GM12878 (cell line): Measurements from ENCODE around the gene FJX1. TPM values are rescaled to one million over a fixed set of nuclear protein-coding genes. Genes with fewer than 3 reads are reported as not detected.
"Not testable (repeated sequence)": the region's sequence is repeated elsewhere in the genome, so short reads cannot be mapped to it uniquely, and the experiment has no call there.

Experiments used
- ATAC-seq: fragments of 200-7000 bp; cut with Tn5 transposase; 3 replicates; pipeline ENCODE4 v1.9.1; 2020; ENCODE audit warnings: mild to moderate bottlenecking, moderate library complexity
- BruUV-seq: library from RNA; stranded (reverse); fragments of 400-500 nt; replicated peaks from 2 replicates; lab custom pipeline; 2021; lab: Mats Ljungman, UMichigan
- CTCF ChIA-PET: fragments of 300-600 bp; sonication (Branson Sonifier 250); formaldehyde crosslinking; extraction: SDS; loops from one replicate; lab custom pipeline; 2021; ENCODE audit warnings: inconsistent platforms; lab: Yijun Ruan, JAX
- POLR2A ChIA-PET: fragments of 350-600 bp; formaldehyde crosslinking; extraction: SDS; loops from one replicate; lab custom pipeline; 2021; ENCODE audit warnings: inconsistent platforms; lab: Charles Lee
- RAD21 ChIA-PET: fragments of 300-600 bp; sonication (Branson Sonifier 250); formaldehyde crosslinking; loops from one replicate; lab custom pipeline; 2023; ENCODE audit warnings: antibody characterized with exemption; ENCODE audit not compliant: unreplicated experiment; lab: Charles Lee
- SMC1A ChIA-PET: fragments of 300-600 bp; sonication (Branson Sonifier 250); formaldehyde crosslinking; loops from one replicate; lab custom pipeline; 2023; ENCODE audit not compliant: unreplicated experiment, uncharacterized antibody; lab: Charles Lee
- DNase-seq: peaks from one replicate; pipeline ENCODE4 v3.0.0-alpha.2; 2011; ENCODE audit warnings: low read depth, low spot score
- FAIRE-seq: peaks from 3 replicates; lab custom pipeline; 2011; peaks lifted over from hg19 to GRCh38; lab: Jason Lieb, UNC
- H2AFZ ChIP-seq: 2 replicates; pipeline ENCODE4 v1.6.0; 2011; ENCODE audit warnings: low read depth, low read length, control low read depth; ENCODE audit not compliant: control insufficient read depth
- H3K27ac ChIP-seq: 2 replicates; pipeline ENCODE4 v1.5.1; 2011; ENCODE audit warnings: control low read depth; ENCODE audit not compliant: control insufficient read depth, insufficient read depth
- H3K27me3 ChIP-seq, 2 experiments: replicated peaks in 1 of 2; 2 replicates each; pipeline versions ENCODE4 v1.6.0 to v1.6.1; 2011; ENCODE audit warnings: low read length in 1 of 2; ENCODE audit not compliant: control insufficient read depth in 2 of 2, insufficient read depth in 2 of 2
- H3K36me3 ChIP-seq, 2 experiments: 2 replicates each; pipeline ENCODE4 v1.5.1; 2011; ENCODE audit warnings: low read length in 1 of 2; ENCODE audit not compliant: control insufficient read depth in 2 of 2, insufficient read depth in 2 of 2
- H3K4me1 ChIP-seq: 2 replicates; pipeline ENCODE4 v1.6.1; 2011; ENCODE audit warnings: mild to moderate bottlenecking, low read length, moderate library complexity, mixed read lengths; ENCODE audit not compliant: control insufficient read depth, insufficient read depth
- H3K4me2 ChIP-seq: 2 replicates; pipeline ENCODE4 v1.6.0; 2011; ENCODE audit warnings: control low read depth; ENCODE audit not compliant: control insufficient read depth, insufficient read depth
- H3K4me3 ChIP-seq: fragments of 200-600 bp; sonication (generic); 2 replicates; pipeline ENCODE4 v1.5.1; 2016
- H3K79me2 ChIP-seq: 2 replicates; pipeline ENCODE4 v1.6.0; 2011; ENCODE audit warnings: low read length; ENCODE audit not compliant: control insufficient read depth, insufficient read depth
- H3K9ac ChIP-seq: 2 replicates; pipeline ENCODE4 v1.8.0; 2011; ENCODE audit warnings: low read length, control low read depth, mixed read lengths; ENCODE audit not compliant: control insufficient read depth, insufficient read depth
- H3K9me3 ChIP-seq: replicated peaks from 3 replicates; pipeline ENCODE4 v1.5.1; 2011; ENCODE audit warnings: mild to moderate bottlenecking, low read length; ENCODE audit not compliant: control insufficient read depth, insufficient read depth
- H4K20me1 ChIP-seq: 2 replicates; pipeline ENCODE4 v1.6.0; 2011; ENCODE audit not compliant: control insufficient read depth, insufficient read depth
- CEBPB ChIP-seq, 2 experiments: fragments of 150-350 bp in 1 of 2; IDR thresholded peaks; 2 replicates each; pipeline ENCODE4 v1.6.1; 2012 to 2014; ENCODE audit warnings: low read depth in 2 of 2, low read length in 2 of 2, borderline replicate concordance in 1 of 2, inconsistent platforms in 1 of 2
- TCF7 ChIP-seq: IDR thresholded peaks from 2 replicates; pipeline ENCODE4 v1.6.1; 2014; ENCODE audit warnings: antibody characterized with exemption, borderline replicate concordance
- YBX1 ChIP-seq: fragments of 450-650 bp; IDR thresholded peaks from 2 replicates; pipeline ENCODE4 v1.6.1; 2016; ENCODE audit warnings: antibody characterized with exemption
- WGBS: methylation state at CpG from one replicate; pipeline ENCODE4 v1.1.6; 2016; ENCODE audit warnings: low lambda C conversion rate; ENCODE audit not compliant: insufficient replicate concordance, insufficient coverage; ENCODE audit errors: missing lambda C conversion rate; 5-methylcytosine and 5-hydroxymethylcytosine counted together
- in situ Hi-C: fragments of 300-500 bp; cut with MboI; formaldehyde crosslinking; loops from 9 replicates; pipeline ENCODE4 v1.14.3; 2018; ENCODE audit warnings: mixed read lengths
- intact Hi-C: fragments of 100-400 bp; cut with micrococcal nuclease; formaldehyde crosslinking; loops from one replicate; pipeline ENCODE4 v1.14.2; 2022; ENCODE audit not compliant: unreplicated experiment
- polyA plus RNA-seq, 11 experiments: library from polyadenylated mRNA; depleted of rRNA in 4 of 11; unstranded in 6 of 11; stranded (reverse) in 5 of 11; fragments of >200 nt; fragmentation: Nextera tagmentation in 4 of 11; fragmentation: Illumina TruSeq in 1 of 11; extraction: Ambion mirVana in 4 of 11; extraction: Trizol in 1 of 11; gene quantifications; 1 replicate in 1 of 11; 2 replicates in 10 of 11; pipeline versions ENCODE4 v1.2.1 to v1.2.3, GENCODE V29; 2011 to 2016; ENCODE audit warnings: inconsistent platforms in 2 of 11, missing spikeins in 2 of 11, low read depth in 1 of 11
- total RNA-seq, 4 experiments: library from RNA; depleted of rRNA in 3 of 4; stranded (reverse); fragments of >200 nt in 3 of 4; fragmentation: Illumina TruSeq in 1 of 4; extraction: Trizol in 1 of 4; gene quantifications; 2 replicates each; pipeline versions ENCODE4 v1.2.1 to v1.2.3, GENCODE V29; 2013 to 2021
- TF ChIP-seq, protein P1 (sequence below): IDR thresholded peaks from 2 replicates; pipeline ENCODE4 v1.6.1; 2011; ENCODE audit warnings: mild to moderate bottlenecking, low read depth, low read length, moderate library complexity; ENCODE audit not compliant: insufficient replicate concordance

FJX1 gene
- total and polyA plus RNA-seq, 10 of the 15 experiments (the other 5 are each of a cell fraction or from before 2014, with no cell fraction given) = 1.7 to 26.1 (median 10.0) TPM

DNA sequence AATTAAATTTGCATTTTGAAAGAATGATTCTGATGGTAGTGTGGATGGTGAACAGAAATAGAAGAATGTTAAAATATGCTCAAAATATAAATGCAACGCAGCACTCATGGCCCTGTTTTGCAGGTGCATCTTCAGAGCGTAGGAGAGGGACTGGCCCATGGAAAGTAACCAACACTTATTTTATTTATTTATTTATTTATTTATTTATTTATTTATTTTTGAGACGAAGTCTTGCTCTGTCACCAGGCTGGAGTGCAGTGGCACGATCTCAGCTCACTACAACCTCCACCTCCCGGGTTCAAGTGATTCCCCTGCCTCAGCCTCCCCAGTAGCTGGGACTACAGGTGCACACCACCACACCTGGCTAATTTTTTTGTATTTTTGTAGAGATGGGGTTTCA lies 34.5 kb downstream of the FJX1 start:
- H3K27ac ChIP-seq, H4K20me1 ChIP-seq, H3K9me3 ChIP-seq, H3K36me3 ChIP-seq, DNase-seq, RAD21 ChIA-PET, H3K4me2 ChIP-seq, H3K4me1 ChIP-seq, H3K27me3 ChIP-seq, CTCF ChIA-PET, FAIRE-seq, H3K79me2 ChIP-seq, SMC1A ChIA-PET, H2AFZ ChIP-seq, BruUV-seq, in situ Hi-C loops, POLR2A ChIA-PET, H3K4me3 ChIP-seq, H3K9ac ChIP-seq, intact Hi-C loops, ATAC-seq: not testable (repeated sequence)
- WGBS = 23% methylated on average over 5 of the region's 5 CpGs

DNA sequence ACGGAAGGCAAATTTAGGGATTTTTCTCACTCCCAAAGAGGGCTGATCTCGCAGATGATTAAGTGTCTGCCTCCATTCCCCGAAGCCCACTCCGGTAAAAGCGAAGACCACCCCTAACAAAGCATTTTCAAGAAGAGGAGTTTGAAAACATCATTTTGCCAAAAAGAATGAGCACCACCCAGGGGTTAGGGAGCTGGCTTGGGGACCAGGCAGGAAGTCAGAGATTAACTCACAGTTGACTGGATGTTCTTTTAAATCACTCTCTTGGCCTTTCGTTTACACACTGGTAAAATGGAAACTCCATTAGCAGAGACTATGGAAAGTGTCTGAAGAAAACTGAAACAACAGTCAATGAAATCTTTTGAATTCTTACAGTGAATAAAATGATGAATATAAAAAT lies 36.5 kb downstream of the FJX1 start:
- RAD21 ChIA-PET = no interaction called here
- Histone ChIP-seq H3K79me2 (no peaks in the 10 kb centered on the region), H3K27me3 (0 out of 4 replicates have a peak, but pooled peaks cover 0 to 2% of the 10 kb centered on the region in 2 experiments), H3K4me2 (no peak overlapping the region), H3K36me3 (no peaks in the 10 kb centered on the region), H2AFZ (no peak overlapping the region), H3K4me3 (no peak overlapping the region), H3K9ac (no peak overlapping the region), H3K27ac (no peak overlapping the region), H3K4me1 (no peaks in the 10 kb centered on the region), H3K9me3 (no peaks in the 10 kb centered on the region), H4K20me1 (no peaks in the 10 kb centered on the region)
- 76% methylated on average over 6 of the region's 6 CpGs for WGBS
- in situ Hi-C loops = no loop called here
- no TSS peak for BruUV-seq
- DNase-seq (no peak), ATAC-seq (no peak), FAIRE-seq (no peak)
- TF ChIP-seq TCF7 (no peak), YBX1 (no peak), CEBPB (IDR thresholded peaks at IDR 0.05; ENCODE audit: borderline replicate concordance in 1 of 2, low read depth in 2 of 2, low read length in 2 of 2) (no peak)
- TF ChIP-seq, protein P1, sequence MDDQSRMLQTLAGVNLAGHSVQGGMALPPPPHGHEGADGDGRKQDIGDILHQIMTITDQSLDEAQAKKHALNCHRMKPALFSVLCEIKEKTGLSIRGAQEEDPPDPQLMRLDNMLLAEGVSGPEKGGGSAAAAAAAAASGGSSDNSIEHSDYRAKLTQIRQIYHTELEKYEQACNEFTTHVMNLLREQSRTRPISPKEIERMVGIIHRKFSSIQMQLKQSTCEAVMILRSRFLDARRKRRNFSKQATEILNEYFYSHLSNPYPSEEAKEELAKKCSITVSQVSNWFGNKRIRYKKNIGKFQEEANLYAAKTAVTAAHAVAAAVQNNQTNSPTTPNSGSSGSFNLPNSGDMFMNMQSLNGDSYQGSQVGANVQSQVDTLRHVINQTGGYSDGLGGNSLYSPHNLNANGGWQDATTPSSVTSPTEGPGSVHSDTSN = no peak
- POLR2A ChIA-PET = no interaction called here
- CTCF ChIA-PET = interaction anchor here (1.0 kb wide), 1 partner anchor 167 kb away, joined by 5 read pairs; no protein-coding TSS in a partner anchor
- intact Hi-C loops = no loop called here
- SMC1A ChIA-PET = no interaction called here
